Keratinocyte (primary cell): ENCODE data around the gene TBC1D9B. TPM values are rescaled to one million over a fixed set of nuclear protein-coding genes. Genes with fewer than 3 reads are reported as not detected.

Source experiments
- DNase-seq: peaks from one replicate; pipeline ENCODE4 v3.0.0-alpha.2; 2011; ENCODE audit warnings: low read depth, missing footprints, low spot score
- FAIRE-seq: peaks from 2 replicates; lab custom pipeline; 2011; peaks lifted over from hg19 to GRCh38; lab: Jason Lieb, UNC
- H2AFZ ChIP-seq: 2 replicates; pipeline ENCODE4 v1.6.0; 2012; ENCODE audit warnings: low read length, control low read depth, inconsistent platforms; ENCODE audit not compliant: control insufficient read depth
- H3K27ac ChIP-seq: 2 replicates; pipeline ENCODE4 v1.5.1; 2011; ENCODE audit warnings: low read length; ENCODE audit not compliant: control insufficient read depth, insufficient read depth
- H3K27me3 ChIP-seq: 3 replicates; pipeline ENCODE4 v1.6.0; 2011; ENCODE audit warnings: low read length; ENCODE audit not compliant: control insufficient read depth, insufficient read depth; ENCODE audit errors: extremely low read depth
- H3K36me3 ChIP-seq, 2 experiments: 2 replicates in 1 of 2; 3 replicates in 1 of 2; pipeline ENCODE4 v1.5.1; 2011; ENCODE audit warnings: low read length in 2 of 2, mild to moderate bottlenecking in 1 of 2; ENCODE audit not compliant: control insufficient read depth in 2 of 2, insufficient read depth in 2 of 2; ENCODE audit errors: extremely low read depth in 1 of 2
- H3K4me1 ChIP-seq: 3 replicates; pipeline ENCODE4 v1.5.1; 2011; ENCODE audit warnings: low read length; ENCODE audit not compliant: control insufficient read depth, insufficient read depth; ENCODE audit errors: extremely low read depth
- H3K4me2 ChIP-seq: 3 replicates; pipeline ENCODE4 v1.6.0; 2011; ENCODE audit warnings: low read depth, low read length; ENCODE audit not compliant: control insufficient read depth, insufficient read depth; ENCODE audit errors: extremely low read depth
- H3K4me3 ChIP-seq, 3 experiments: fragments of 200-600 bp in 1 of 3; sonication (generic) in 1 of 3; 2 replicates in 2 of 3; 3 replicates in 1 of 3; pipeline ENCODE4 v1.5.1; 2011 to 2016; ENCODE audit warnings: low read length in 3 of 3, mild to moderate bottlenecking in 3 of 3, control low read depth in 2 of 3, inconsistent platforms in 1 of 3, low read depth in 1 of 3, mixed read lengths in 1 of 3, mixed run types in 1 of 3, moderate library complexity in 1 of 3; ENCODE audit not compliant: control insufficient read depth in 2 of 3, insufficient read depth in 2 of 3; ENCODE audit errors: extremely low read depth in 1 of 3
- H3K79me2 ChIP-seq: 2 replicates; pipeline ENCODE4 v1.6.0; 2012; ENCODE audit warnings: low read length; ENCODE audit not compliant: control insufficient read depth, insufficient read depth
- H3K9ac ChIP-seq: 3 replicates; pipeline ENCODE4 v1.6.0; 2011; ENCODE audit warnings: low read length; ENCODE audit not compliant: control insufficient read depth, insufficient read depth; ENCODE audit errors: extremely low read depth
- H3K9me1 ChIP-seq: 3 replicates; pipeline ENCODE4 v1.6.0; 2011; ENCODE audit warnings: low read length; ENCODE audit not compliant: control insufficient read depth, insufficient read depth; ENCODE audit errors: extremely low read depth
- H3K9me3 ChIP-seq: 2 replicates; pipeline ENCODE4 v1.5.1; 2012; ENCODE audit warnings: low read depth, low read length; ENCODE audit not compliant: control insufficient read depth
- H4K20me1 ChIP-seq: 3 replicates; pipeline ENCODE4 v1.6.0; 2011; ENCODE audit warnings: low read length; ENCODE audit not compliant: control insufficient read depth, insufficient read depth; ENCODE audit errors: extremely low read depth
- CTCF ChIP-seq, 3 experiments: IDR thresholded peaks in 1 of 3; conservative IDR thresholded peaks in 1 of 3; optimal IDR thresholded peaks in 1 of 3; 2 replicates in 2 of 3; 3 replicates in 1 of 3; pipeline versions ENCODE3 to v1.5.1; 2011; ENCODE audit warnings: low read length in 3 of 3, mild to moderate bottlenecking in 3 of 3, moderate library complexity in 2 of 3, control low read depth in 1 of 3, inconsistent platforms in 1 of 3; ENCODE audit not compliant: insufficient read depth in 2 of 3; ENCODE audit errors: extremely low read depth in 1 of 3
- EZH2 ChIP-seq: IDR thresholded peaks from one replicate; pipeline ENCODE4 v1.6.1; 2012; ENCODE audit warnings: inconsistent platforms, mild to moderate bottlenecking, low read length, moderate library complexity
- dilution Hi-C: fragments of 300-500 bp; cut with MboI; formaldehyde crosslinking; loops from one replicate; pipeline ENCODE4 v1.7.0; 2020; ENCODE audit warnings: low sequenced_read_pairs; ENCODE audit not compliant: extremely low pct_ligation_motif_present
- polyA plus RNA-seq, 5 experiments: library from polyadenylated mRNA; depleted of rRNA in 3 of 5; stranded (reverse) in 3 of 5; stranded (forward) in 1 of 5; unstranded in 1 of 5; fragments of >200 nt; gene quantifications; 1 replicate in 1 of 5; 2 replicates in 3 of 5; 3 replicates in 1 of 5; pipeline versions ENCODE4 v1.2.1 to v1.2.3, GENCODE V29; 2011 to 2012; ENCODE audit warnings: missing spikeins in 2 of 5, low read depth in 1 of 5, low replicate concordance in 1 of 5

The TBC1D9B gene
- polyA plus RNA-seq, 1 donor (not counting 4 experiments of a cell fraction or from before 2014, with no cell fraction given) = 51.4 TPM

- H3K79me2 ChIP-seq = peaks cover 59% of the 10 kb centered on the region
- H3K4me1 ChIP-seq = peaks cover 12% of the 10 kb centered on the region
- H2AFZ ChIP-seq = no peak overlapping the region
- H4K20me1 ChIP-seq = peaks cover 2% of the 10 kb centered on the region
- H3K36me3 ChIP-seq = peaks cover 18 to 26% of the 10 kb centered on the region in 2 experiments
- TF ChIP-seq CTCF (optimal IDR thresholded peaks at IDR 0.05 in 1 of 3, IDR thresholded peaks at IDR 0.05 in 1 of 3, conservative IDR thresholded peaks at IDR 0.05 in 1 of 3; ENCODE audit: extremely low read depth in 1 of 3, insufficient read depth in 2 of 3, low read length in 3 of 3) (no peak), EZH2 (no peak)
- H3K27me3 ChIP-seq = no peaks in the 10 kb centered on the region
- H3K4me2 ChIP-seq = no peak overlapping the region
- no peaks in the 10 kb centered on the region for H3K9me1 ChIP-seq
- no peak overlapping the region for H3K9ac ChIP-seq
- DNase-seq (no peak), FAIRE-seq (no peak)
- H3K4me3 ChIP-seq = no peak overlapping the region
- dilution Hi-C loops = no loop called here
- no peak overlapping the region for H3K27ac ChIP-seq
- H3K9me3 ChIP-seq = no peaks in the 10 kb centered on the region
Observed at GRCh38 chr5:179905161-179905560, 2.5 kb downstream of the TBC1D9B start.

DNA sequence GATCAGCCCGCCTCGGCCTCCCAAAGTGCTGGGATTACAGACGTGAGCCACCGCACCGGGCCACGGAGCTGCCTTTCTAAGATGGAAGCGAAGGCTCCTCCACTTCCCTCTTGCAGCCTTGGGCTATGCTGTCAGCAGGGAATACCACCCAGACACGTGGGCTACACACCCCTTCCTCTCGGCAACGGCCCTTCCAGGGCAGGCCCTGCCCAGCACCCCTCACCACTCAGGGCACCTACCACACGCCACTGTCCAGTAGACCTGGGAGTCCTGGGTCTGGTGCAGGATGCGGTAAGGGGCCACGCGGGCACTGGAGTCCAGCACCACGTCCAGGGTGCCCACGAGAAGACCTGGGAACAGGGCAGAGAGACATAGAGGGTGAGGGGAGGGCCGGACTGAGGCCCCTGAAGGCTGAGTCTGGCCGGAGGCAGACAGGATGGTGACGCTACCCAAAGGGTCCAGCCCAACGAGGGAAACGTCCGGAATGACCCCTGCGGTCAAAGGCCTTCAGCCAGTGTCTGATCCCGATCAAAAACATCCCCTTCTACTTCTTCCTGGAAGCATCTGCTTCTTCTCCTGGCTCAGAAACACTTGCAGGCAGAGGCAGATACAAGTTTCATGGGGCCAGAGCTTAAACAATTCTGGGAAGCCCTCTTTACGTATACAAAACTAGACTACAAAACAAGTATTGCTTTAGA lies 3.1 kb downstream of the TBC1D9B start:
- Histone ChIP-seq H3K4me2 (no peak overlapping the region), H3K9ac (no peak overlapping the region), H2AFZ (no peak overlapping the region), H4K20me1 (peaks cover 2% of the 10 kb centered on the region), H3K79me2 (peaks cover 62% of the 10 kb centered on the region), H3K4me1 (peaks cover 12% of the 10 kb centered on the region), H3K9me1 (no peaks in the 10 kb centered on the region), H3K36me3 (peaks cover 20 to 28% of the 10 kb centered on the region in 2 experiments), H3K4me3 (no peak overlapping the region), H3K27ac (no peak overlapping the region), H3K27me3 (no peaks in the 10 kb centered on the region), H3K9me3 (no peaks in the 10 kb centered on the region)
- no peak for TF ChIP-seq CTCF (optimal IDR thresholded peaks at IDR 0.05 in 1 of 3, IDR thresholded peaks at IDR 0.05 in 1 of 3, conservative IDR thresholded peaks at IDR 0.05 in 1 of 3; ENCODE audit: extremely low read depth in 1 of 3, insufficient read depth in 2 of 3, low read length in 3 of 3)
- no peak for TF ChIP-seq EZH2
- FAIRE-seq (no peak), DNase-seq (no peak)
- dilution Hi-C loops = no loop called here
